Testis (tissue), 3 donors: ENCODE data around the gene LPP. TPM values are rescaled to one million over a fixed set of nuclear protein-coding genes. Genes with fewer than 3 reads are reported as not detected.

Experiments
- DNase-seq: peaks from one replicate; pipeline ENCODE4 v3.0.0-alpha.2; 2019
- H3K27ac ChIP-seq, 2 donors: fragments of 200-600 bp; sonication (generic); one replicate each; pipeline ENCODE4 v1.5.1; 2019
- H3K27me3 ChIP-seq: fragments of 200-600 bp; sonication (generic); one replicate; pipeline ENCODE4 v1.5.1; 2019
- H3K36me3 ChIP-seq: fragments of 200-600 bp; sonication (generic); one replicate; pipeline ENCODE4 v1.5.1; 2017; ENCODE audit warnings: low read depth; ENCODE audit errors: missing control alignments
- H3K4me1 ChIP-seq: fragments of 200-600 bp; sonication (generic); one replicate; pipeline ENCODE4 v1.5.1; 2019
- H3K4me3 ChIP-seq, 2 donors: fragments of 200-600 bp; sonication (generic); one replicate each; pipeline ENCODE4 v1.5.1; 2017 to 2019
- H3K9me3 ChIP-seq: fragments of 200-600 bp; sonication (generic); one replicate; pipeline ENCODE4 v1.5.1; 2017
- POLR2A ChIP-seq: fragments of 450-650 bp; IDR thresholded peaks from one replicate; pipeline ENCODE4 v1.6.1; 2017; ENCODE audit warnings: antibody characterized with exemption, mild to moderate bottlenecking, moderate library complexity
- WGBS, 2 donors: methylation state at CpG; one replicate each; pipeline ENCODE4 v1.1.5; 2018; 5-methylcytosine and 5-hydroxymethylcytosine counted together
- intact Hi-C: fragments of 100-400 bp; cut with DNase I; formaldehyde crosslinking; loops from one replicate; pipeline ENCODE4 v1.15.1; 2023; ENCODE audit warnings: low total_unique reads
- polyA plus RNA-seq: library from polyadenylated mRNA; stranded (reverse); fragments of 350-450 nt; fragmentation: Illumina TruSeq; extraction: RNeasy Lipid Tissue Mini Kit (QIAGEN cat#74804); gene quantifications from one replicate; pipeline ENCODE4 v1.2.3, GENCODE V29; 2014; ENCODE audit warnings: low read depth, low replicate concordance; ENCODE audit not compliant: insufficient read depth
- total RNA-seq, 2 donors: library from RNA; depleted of rRNA; stranded (reverse); fragments of >200 nt; gene quantifications; one replicate each; pipeline ENCODE4 v1.2.3, GENCODE V29; 2016
- TF ChIP-seq, protein P1 (sequence below), 3 experiments: fragments of 450-650 bp in 2 of 3; fragments of 200-600 bp in 1 of 3; sonication (generic) in 1 of 3; IDR thresholded peaks; one replicate each; pipeline ENCODE4 v1.5.1; 2016 to 2019; ENCODE audit warnings: antibody characterized with exemption in 3 of 3, mild to moderate bottlenecking in 2 of 3, moderate library complexity in 1 of 3

Gene LPP
- total and polyA plus RNA-seq, 3 donors from 2014 or later, result 89.9 to 135 (median 132) TPM

DNA sequence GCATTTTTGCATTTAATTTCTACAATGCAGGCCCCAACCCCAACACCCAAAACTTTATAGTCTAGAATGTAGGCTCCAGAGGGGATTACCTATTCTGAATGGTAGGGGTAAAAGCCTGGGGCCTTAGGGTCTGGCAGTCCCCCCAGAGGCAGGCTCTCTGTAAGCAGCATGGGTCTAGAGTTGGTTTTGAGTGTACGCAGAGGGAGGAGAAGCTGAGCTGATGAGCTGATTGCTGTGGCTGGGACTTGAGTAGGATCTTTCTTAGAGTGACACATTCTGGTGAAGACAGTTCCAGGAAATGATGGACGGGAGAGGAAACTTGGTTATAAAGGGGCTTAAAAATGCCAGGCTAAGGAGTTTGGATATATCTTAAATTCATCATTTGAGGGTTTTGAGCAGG, 2.1 kb downstream of the LPP start:
- DNase-seq, result no peak
- no peak overlapping the region for H3K4me3 ChIP-seq
- TF ChIP-seq, protein P1, sequence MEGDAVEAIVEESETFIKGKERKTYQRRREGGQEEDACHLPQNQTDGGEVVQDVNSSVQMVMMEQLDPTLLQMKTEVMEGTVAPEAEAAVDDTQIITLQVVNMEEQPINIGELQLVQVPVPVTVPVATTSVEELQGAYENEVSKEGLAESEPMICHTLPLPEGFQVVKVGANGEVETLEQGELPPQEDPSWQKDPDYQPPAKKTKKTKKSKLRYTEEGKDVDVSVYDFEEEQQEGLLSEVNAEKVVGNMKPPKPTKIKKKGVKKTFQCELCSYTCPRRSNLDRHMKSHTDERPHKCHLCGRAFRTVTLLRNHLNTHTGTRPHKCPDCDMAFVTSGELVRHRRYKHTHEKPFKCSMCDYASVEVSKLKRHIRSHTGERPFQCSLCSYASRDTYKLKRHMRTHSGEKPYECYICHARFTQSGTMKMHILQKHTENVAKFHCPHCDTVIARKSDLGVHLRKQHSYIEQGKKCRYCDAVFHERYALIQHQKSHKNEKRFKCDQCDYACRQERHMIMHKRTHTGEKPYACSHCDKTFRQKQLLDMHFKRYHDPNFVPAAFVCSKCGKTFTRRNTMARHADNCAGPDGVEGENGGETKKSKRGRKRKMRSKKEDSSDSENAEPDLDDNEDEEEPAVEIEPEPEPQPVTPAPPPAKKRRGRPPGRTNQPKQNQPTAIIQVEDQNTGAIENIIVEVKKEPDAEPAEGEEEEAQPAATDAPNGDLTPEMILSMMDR (IDR thresholded peaks at IDR 0.05), result no peak
- no peak for TF ChIP-seq POLR2A
- 73 to 86% methylated on average over 2 of the region's 2 CpGs for WGBS, 2 donors
- H3K27me3 ChIP-seq, result no peaks in the 10 kb centered on the region
- peaks cover 12% of the 10 kb centered on the region for H3K4me1 ChIP-seq
- no peaks in the 10 kb centered on the region for H3K9me3 ChIP-seq
- peak overlapping the region in 1 of 2 donors; percentile 69 for H3K27ac ChIP-seq
- intact Hi-C loops, result no loop called here
- no peaks in the 10 kb centered on the region for H3K36me3 ChIP-seq

DNA sequence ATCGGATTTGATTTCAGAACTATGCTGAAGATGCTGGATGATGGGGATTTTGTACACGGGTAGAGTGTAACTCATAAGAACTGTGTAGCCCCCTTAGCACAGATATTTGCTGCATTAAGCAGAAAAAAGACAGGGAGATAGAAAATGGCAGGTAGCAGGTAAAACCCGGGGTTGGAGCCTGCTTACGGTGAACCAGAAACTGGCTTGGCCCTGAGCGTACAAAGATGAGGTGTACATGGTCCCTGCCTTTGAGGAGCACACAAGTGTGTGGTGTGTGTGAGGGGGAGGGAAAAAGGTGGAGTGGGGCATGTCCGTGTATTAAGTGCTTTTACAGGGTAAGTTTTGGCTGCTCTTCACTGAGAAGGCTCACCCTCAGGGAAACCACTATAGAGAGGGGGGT, 3.5 kb downstream of the LPP start:
- Histone ChIP-seq H3K4me1 (peaks cover 12% of the 10 kb centered on the region), H3K27me3 (no peaks in the 10 kb centered on the region), H3K4me3 (no peak overlapping the region), H3K36me3 (no peaks in the 10 kb centered on the region), H3K27ac (no peak overlapping the region), H3K9me3 (no peaks in the 10 kb centered on the region)
- no peak for DNase-seq
- TF ChIP-seq, protein P1 (IDR thresholded peaks at IDR 0.05), result no peak
- no peak for TF ChIP-seq POLR2A
- intact Hi-C loops, result no loop called here
- 86 to 94% methylated on average over 6 of the region's 6 CpGs for WGBS, 2 donors

DNA sequence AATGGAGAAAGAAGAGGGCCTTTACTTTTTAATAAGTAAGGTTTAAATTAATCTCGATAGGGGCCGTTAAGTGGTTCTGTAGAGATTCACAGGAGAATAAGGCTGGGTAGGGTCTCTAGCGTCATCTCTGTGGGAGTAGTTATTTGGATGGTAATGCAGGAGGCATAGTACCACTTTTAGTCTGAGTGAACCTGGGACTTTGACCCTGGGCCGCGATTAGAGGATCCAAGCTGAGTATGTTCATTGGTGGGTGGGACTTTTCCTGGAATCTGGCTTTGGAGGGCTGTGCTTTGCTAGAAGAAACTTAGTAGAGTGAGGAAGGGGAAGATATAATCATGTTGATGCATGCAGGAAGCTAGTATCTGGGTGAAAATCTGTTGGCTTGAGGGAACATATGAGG, 4.0 kb downstream of the LPP start:
- H3K36me3 ChIP-seq, result no peaks in the 10 kb centered on the region
- no peak overlapping the region for H3K27ac ChIP-seq
- H3K9me3 ChIP-seq, result no peaks in the 10 kb centered on the region
- no peak overlapping the region for H3K4me3 ChIP-seq
- no peak for DNase-seq
- intact Hi-C loops, result no loop called here
- TF ChIP-seq, protein P1 (IDR thresholded peaks at IDR 0.05), result no peak
- TF ChIP-seq POLR2A, result no peak
- 68 to 69% methylated on average over 5 of the region's 5 CpGs for WGBS, 2 donors
- H3K27me3 ChIP-seq, result no peaks in the 10 kb centered on the region
- H3K4me1 ChIP-seq, result peaks cover 10% of the 10 kb centered on the region

DNA sequence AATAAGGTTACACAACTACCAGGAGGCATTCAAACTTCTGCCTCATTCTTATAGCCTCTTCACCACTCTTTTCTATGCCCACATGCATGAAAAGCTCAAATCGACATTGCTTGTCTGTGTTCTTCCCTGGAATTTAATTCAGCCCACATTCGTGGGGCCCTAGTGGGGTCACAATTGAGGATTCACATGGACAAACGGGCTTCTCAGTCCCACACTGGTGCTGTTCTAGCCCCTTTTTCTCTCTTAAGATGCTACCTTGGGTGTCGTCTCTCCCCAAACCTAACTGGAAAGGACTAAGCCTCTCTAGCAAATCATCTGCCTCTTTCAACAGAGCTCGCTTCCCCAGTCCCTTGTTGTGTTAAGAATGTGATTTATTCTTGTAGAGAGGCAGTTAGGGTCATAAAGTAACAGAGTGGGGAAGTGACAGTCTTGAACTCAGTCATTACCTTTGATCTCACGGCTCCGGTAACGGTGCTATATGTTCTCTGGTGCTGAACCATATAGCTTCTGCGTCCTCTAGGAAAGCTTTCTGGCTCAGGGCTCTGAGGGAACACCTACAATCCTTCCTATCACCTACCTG, 4.9 kb downstream of the LPP start:
- H3K4me3 ChIP-seq, result no peak overlapping the region
- H3K27me3 ChIP-seq, result no peaks in the 10 kb centered on the region
- no peak overlapping the region for H3K27ac ChIP-seq
- no peak for TF ChIP-seq POLR2A
- TF ChIP-seq, protein P1 (IDR thresholded peaks at IDR 0.05), result no peak
- intact Hi-C loops, result no loop called here
- 74 to 82% methylated on average over 9 of the region's 9 CpGs for WGBS, 2 donors
- H3K9me3 ChIP-seq, result no peaks in the 10 kb centered on the region
- H3K4me1 ChIP-seq, result peaks cover 9% of the 10 kb centered on the region
- no peak for DNase-seq
- H3K36me3 ChIP-seq, result no peaks in the 10 kb centered on the region

DNA sequence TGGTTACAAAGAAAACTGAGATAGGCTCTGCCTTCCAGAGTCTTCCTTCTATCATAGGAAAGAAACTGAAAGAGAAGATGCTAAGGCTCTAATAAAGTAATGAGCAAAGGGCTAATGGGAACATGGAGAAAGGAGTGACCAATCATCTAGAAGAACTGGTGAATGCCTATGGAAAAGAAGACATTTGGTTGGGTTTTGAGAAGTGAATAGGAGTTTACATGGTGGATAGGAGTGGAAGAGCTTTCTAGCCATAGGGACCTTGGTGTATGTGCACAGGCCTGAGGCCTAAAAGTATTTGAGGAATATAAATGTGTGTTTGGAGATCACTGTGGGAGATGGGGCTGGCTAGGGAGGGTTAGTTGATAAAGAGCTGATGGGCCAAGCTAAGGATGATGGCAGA, 6.8 kb downstream of the LPP start:
- intact Hi-C loops, result no loop called here
- Histone ChIP-seq H3K27me3 (no peaks in the 10 kb centered on the region), H3K4me3 (no peak overlapping the region), H3K36me3 (no peaks in the 10 kb centered on the region), H3K27ac (no peak overlapping the region), H3K9me3 (no peaks in the 10 kb centered on the region), H3K4me1 (peaks cover 11% of the 10 kb centered on the region)
- TF ChIP-seq, protein P1 (IDR thresholded peaks at IDR 0.05), result no peak
- no peak for TF ChIP-seq POLR2A
- DNase-seq, result no peak
